ENCODE results near the gene UNC13B. TPM values are rescaled to one million over a fixed set of nuclear protein-coding genes. Genes with fewer than 3 reads are reported as not detected.

UNC13B gene
- total and polyA plus RNA-seq, 8 donors = 70.0 to 92.8 (median 86.3) TPM

GRCh38 chr9:35114840-35115628, 46.8 kb upstream of the UNC13B start:
- H3K9me3 ChIP-seq = no peaks in the 10 kb centered on the region
- TF ChIP-seq, protein P1, sequence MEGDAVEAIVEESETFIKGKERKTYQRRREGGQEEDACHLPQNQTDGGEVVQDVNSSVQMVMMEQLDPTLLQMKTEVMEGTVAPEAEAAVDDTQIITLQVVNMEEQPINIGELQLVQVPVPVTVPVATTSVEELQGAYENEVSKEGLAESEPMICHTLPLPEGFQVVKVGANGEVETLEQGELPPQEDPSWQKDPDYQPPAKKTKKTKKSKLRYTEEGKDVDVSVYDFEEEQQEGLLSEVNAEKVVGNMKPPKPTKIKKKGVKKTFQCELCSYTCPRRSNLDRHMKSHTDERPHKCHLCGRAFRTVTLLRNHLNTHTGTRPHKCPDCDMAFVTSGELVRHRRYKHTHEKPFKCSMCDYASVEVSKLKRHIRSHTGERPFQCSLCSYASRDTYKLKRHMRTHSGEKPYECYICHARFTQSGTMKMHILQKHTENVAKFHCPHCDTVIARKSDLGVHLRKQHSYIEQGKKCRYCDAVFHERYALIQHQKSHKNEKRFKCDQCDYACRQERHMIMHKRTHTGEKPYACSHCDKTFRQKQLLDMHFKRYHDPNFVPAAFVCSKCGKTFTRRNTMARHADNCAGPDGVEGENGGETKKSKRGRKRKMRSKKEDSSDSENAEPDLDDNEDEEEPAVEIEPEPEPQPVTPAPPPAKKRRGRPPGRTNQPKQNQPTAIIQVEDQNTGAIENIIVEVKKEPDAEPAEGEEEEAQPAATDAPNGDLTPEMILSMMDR (IDR thresholded peaks at IDR 0.05) = no peak
- peaks cover 0 to 4% of the 10 kb centered on the region in 2 donors for H3K36me3 ChIP-seq
- H3K27me3 ChIP-seq = no peaks in the 10 kb centered on the region
- DNase-seq (peak in 3 of 4 donors; percentile 37 to 90 (median 81)), ATAC-seq (peak; percentile 4)
- H3K4me1 ChIP-seq = peaks cover 40 to 60% of the 10 kb centered on the region in 2 donors
- peak overlapping the region; percentile 95 to 96 for H3K27ac ChIP-seq
- intact Hi-C loops (cut with DNase I) = loop anchor here in 1 of 2 donors (5.0 kb wide), 2 partner anchors 137 to 362 kb away; no protein-coding TSS in a partner anchor
- H3K4me3 ChIP-seq = peak overlapping the region; percentile 55 to 85

DNA sequence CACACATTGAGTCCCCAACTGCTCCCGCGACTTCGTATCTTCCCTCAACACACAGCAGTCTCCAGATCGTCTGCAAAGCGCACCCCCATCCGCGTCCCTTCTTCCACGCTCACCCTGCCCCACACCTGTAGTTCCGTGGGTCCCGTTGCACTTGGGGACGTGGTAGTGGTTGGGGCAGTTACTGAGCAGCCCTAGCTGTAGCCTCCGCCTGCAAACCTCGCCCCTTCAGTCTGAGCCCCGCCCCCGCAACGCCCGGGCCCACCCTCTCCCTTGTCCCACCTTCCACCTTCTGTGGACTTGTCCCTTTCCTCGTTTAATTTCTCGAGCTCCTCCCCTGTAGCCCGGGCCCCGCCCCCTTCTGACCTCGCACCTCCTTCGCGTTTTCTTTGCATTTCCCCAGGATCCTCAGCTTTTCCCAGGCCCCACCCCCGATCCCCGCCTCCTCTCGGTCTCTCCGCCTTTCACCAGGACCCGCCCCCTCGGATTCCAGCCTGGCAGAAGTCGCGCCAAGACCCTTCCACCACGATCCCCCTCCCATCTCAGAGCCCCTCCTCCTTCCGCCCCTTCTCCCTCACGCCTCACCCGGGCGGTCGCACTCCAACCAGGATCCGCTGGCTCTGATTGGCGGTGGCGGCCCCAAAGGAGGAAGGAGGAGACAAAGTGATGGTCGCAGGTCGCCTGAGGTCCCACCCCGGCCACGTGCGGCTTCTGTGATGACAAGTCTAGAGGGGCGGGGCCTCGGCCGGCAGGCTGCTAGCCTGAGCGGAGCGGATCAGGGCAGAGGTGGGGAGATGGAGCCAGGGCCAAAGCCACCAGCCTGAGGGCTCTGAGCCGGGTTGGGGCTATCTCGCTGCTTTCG, 45.9 kb upstream of the UNC13B start, which contains the start of gene ATOSB:
Gene ATOSB, minus strand, starts transcription at position 183 of the 859 bp plus-strand sequence. CDS start 7,588 bp downstream, outside the sequence.
- H3K27ac ChIP-seq = peak within 1 kb of the TSS; percentile 95 to 96
- intact Hi-C loops (cut with DNase I) = loop anchor here in 1 of 2 donors (5.0 kb wide), 2 partner anchors 136 to 361 kb away; no protein-coding TSS in a partner anchor
- peak; percentile 75 for ATAC-seq

GRCh38 chr9:35116539-35116897, 45.3 kb upstream of the UNC13B start:
- H3K27me3 ChIP-seq = no peaks in the 10 kb centered on the region
- no peaks in the 10 kb centered on the region for H3K9me3 ChIP-seq
- intact Hi-C loops (cut with DNase I) = loop anchor here in 1 of 2 donors (5.0 kb wide), 2 partner anchors 136 to 361 kb away; no protein-coding TSS in a partner anchor
- ATAC-seq = no peak
- H3K36me3 ChIP-seq = peaks cover 0 to 4% of the 10 kb centered on the region in 2 donors
- DNase-seq = no peak
- peak overlapping the region; percentile 55 to 85 for H3K4me3 ChIP-seq
- H3K4me1 ChIP-seq = peaks cover 30 to 50% of the 10 kb centered on the region in 2 donors
- peak overlapping the region; percentile 95 to 96 for H3K27ac ChIP-seq
- TF ChIP-seq, protein P1 (IDR thresholded peaks at IDR 0.05) = no peak

More for the DNA sequence above, 45.9 kb upstream of the UNC13B start, which contains the start of gene ATOSB:
- Histone ChIP-seq H3K27me3 (no peaks in the 10 kb centered on the region), H3K4me3 (peak within 1 kb of the TSS; percentile 55 to 85), H3K36me3 (peaks cover 0 to 4% of the 10 kb centered on the region in 2 donors), H3K9me3 (no peaks in the 10 kb centered on the region), H3K4me1 (peaks cover 32 to 52% of the 10 kb centered on the region in 2 donors)
- TF ChIP-seq, protein P1 (IDR thresholded peaks at IDR 0.05) = no peak
- DNase-seq = peak; percentile 96 to 100 (median 98)

DNA sequence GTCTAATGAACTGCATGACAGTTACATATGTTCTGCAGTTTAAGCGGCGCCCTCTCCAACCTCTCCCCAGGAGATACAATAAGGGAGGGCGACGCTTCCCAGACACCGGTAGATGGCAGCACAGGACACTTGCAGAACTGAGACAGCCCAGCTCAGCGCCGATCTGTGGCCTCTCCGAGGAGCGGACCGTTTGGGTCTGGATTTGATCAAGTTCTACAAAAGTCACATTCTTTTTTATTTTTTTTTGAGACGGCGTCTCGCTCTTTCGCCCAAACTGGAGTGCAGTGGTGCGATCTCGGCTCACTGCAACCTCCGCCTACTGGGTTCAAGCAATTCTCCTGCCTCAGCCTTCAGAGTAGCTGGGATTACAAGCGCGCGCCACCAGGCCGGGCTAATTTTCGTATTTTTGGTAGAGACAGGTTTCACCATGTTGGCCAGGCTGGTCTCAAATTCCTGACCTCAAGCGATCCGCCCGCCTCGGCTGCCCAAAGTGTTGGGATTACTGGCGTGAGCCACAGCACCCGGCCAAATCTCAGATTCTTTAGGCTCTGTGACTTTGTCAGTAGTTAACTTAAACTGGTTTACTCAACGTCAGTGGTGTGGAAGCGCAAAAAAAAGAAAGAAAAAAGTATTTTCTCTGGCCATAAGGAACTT, 44.8 kb upstream of the UNC13B start:
- TF ChIP-seq, protein P1 (IDR thresholded peaks at IDR 0.05) = peak; percentile 89 to 92
- intact Hi-C loops (cut with DNase I) = loop anchor here in 1 of 2 donors (5.0 kb wide), 2 partner anchors 135 to 360 kb away; no protein-coding TSS in a partner anchor
- peak overlapping the region; percentile 55 to 85 for H3K4me3 ChIP-seq
- H3K9me3 ChIP-seq = no peaks in the 10 kb centered on the region
- H3K27ac ChIP-seq = peak overlapping the region; percentile 95 to 96
- peaks cover 0 to 4% of the 10 kb centered on the region in 2 donors for H3K36me3 ChIP-seq
- H3K4me1 ChIP-seq = peaks cover 27 to 46% of the 10 kb centered on the region in 2 donors
- H3K27me3 ChIP-seq = no peaks in the 10 kb centered on the region
- ATAC-seq (peak; percentile 79), DNase-seq (peak; percentile 87 to 95 (median 94))

Data from left lung (tissue), 10 donors.